Fibroblast of the aortic adventitia (primary cell): ENCODE results near the gene TBC1D22A. TPM values are rescaled to one million over a fixed set of nuclear protein-coding genes. Genes with fewer than 3 reads are reported as not detected.

ENCODE experiments used
- DNase-seq: peaks from one replicate; pipeline ENCODE4 v3.0.0-alpha.2; 2010; ENCODE audit warnings: low read depth
- H3K4me3 ChIP-seq: 2 replicates; pipeline ENCODE4 v1.5.1; 2011; ENCODE audit warnings: low read depth, mild to moderate bottlenecking, control low read depth, low read length, moderate library complexity
- total RNA-seq: library from RNA; depleted of rRNA; stranded (reverse); fragments of >200 nt; gene quantifications from 2 replicates; pipeline ENCODE4 v1.2.3, GENCODE V29; 2012; ENCODE audit warnings: low replicate concordance
- TF ChIP-seq, protein P1 (sequence below): IDR thresholded peaks from 2 replicates; pipeline ENCODE4 v1.5.1; 2011; ENCODE audit warnings: mild to moderate bottlenecking, low read length, control low read depth, inconsistent platforms; ENCODE audit not compliant: insufficient read depth

Gene TBC1D22A
- total RNA-seq, 1 donor = 13.8 TPM

- no peak overlapping the region for H3K4me3 ChIP-seq
- TF ChIP-seq, protein P1, sequence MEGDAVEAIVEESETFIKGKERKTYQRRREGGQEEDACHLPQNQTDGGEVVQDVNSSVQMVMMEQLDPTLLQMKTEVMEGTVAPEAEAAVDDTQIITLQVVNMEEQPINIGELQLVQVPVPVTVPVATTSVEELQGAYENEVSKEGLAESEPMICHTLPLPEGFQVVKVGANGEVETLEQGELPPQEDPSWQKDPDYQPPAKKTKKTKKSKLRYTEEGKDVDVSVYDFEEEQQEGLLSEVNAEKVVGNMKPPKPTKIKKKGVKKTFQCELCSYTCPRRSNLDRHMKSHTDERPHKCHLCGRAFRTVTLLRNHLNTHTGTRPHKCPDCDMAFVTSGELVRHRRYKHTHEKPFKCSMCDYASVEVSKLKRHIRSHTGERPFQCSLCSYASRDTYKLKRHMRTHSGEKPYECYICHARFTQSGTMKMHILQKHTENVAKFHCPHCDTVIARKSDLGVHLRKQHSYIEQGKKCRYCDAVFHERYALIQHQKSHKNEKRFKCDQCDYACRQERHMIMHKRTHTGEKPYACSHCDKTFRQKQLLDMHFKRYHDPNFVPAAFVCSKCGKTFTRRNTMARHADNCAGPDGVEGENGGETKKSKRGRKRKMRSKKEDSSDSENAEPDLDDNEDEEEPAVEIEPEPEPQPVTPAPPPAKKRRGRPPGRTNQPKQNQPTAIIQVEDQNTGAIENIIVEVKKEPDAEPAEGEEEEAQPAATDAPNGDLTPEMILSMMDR = no peak
- no peak for DNase-seq
These were observed 386.7 kb downstream of the TBC1D22A start for GRCh38 chr22:47148956-47149728.

- no peak overlapping the region for H3K4me3 ChIP-seq
- TF ChIP-seq, protein P1 = no peak
- no peak for DNase-seq
These were observed 387.5 kb downstream of the TBC1D22A start for GRCh38 chr22:47149976-47150375.

GRCh38 chr22:47150426-47150825 lies 388.0 kb downstream of the TBC1D22A start:
- TF ChIP-seq, protein P1 = no peak
- no peak overlapping the region for H3K4me3 ChIP-seq
- no peak for DNase-seq

DNA sequence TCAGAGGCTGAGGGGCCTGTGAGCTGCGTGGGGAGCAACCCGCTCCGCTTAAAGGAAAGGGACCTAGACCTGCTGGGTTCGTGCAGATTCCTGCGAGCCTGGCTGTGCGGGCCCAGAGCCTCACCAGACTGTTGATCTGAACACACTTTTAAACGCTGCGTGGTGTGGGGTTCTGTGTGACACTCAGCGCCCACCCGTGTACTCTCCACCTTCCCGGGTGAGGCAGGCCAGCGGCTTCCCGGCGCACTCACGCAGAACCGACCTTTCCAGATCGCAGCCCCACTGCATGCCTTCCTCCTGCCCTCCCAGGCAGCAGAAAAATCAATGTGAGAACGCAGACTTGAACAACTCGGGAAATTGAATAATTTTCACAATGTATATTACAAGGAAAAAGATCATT lies 388.6 kb downstream of the TBC1D22A start:
- H3K4me3 ChIP-seq = no peak overlapping the region
- TF ChIP-seq, protein P1 = no peak
- no peak for DNase-seq

GRCh38 chr22:47151490-47151889 lies 389.0 kb downstream of the TBC1D22A start:
- H3K4me3 ChIP-seq = no peak overlapping the region
- TF ChIP-seq, protein P1 = no peak
- peak; percentile 14 for DNase-seq

DNA sequence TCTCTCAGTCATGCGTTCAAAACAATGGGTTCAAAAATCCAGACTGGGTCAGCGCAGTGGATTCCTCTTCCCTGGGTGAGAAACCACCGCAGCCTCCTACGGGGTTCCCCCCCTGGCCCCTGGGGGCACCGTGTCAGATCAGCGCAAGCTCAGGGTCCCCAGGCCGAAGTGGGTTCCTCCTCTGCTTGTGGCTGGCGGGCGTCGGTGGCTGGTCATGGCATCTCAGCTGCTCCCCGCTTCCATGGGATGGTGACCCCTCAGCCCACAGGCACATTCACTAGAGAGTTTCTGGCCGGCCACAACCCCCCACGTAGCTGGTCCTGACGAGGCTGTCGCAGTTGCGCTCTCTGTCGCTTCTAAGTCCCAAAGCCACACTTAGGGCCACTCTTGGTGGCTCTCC lies 389.8 kb downstream of the TBC1D22A start:
- TF ChIP-seq, protein P1 = no peak
- DNase-seq = no peak
- no peak overlapping the region for H3K4me3 ChIP-seq

DNA sequence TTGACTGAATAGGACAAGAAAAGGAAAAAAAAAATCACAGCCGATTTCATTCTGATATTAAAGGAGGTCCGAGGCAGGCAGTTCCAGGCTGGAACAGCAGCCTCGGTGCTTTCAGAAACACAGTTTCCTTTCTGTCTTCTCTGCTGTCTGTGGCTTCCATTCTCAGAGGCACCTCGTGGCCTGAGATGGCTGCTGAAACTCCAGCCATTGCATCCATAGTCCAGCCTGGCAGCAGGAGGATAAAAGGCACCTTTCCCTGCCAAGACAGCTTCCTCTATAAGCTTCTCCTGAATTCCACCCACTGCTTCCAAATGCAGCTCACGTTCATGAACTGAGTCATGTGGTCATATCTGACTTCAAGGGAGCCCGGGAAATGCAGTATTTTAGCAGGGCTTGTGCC lies 390.5 kb downstream of the TBC1D22A start:
- no peak overlapping the region for H3K4me3 ChIP-seq
- TF ChIP-seq, protein P1 = no peak
- peak; percentile 29 for DNase-seq
